Measurements from ENCODE around the gene TNRC6C. TPM values are rescaled to one million over a fixed set of nuclear protein-coding genes. Genes with fewer than 3 reads are reported as not detected.

Gene TNRC6C
- total RNA-seq, 1 donor from 2014 or later = 25.8 TPM

DNA sequence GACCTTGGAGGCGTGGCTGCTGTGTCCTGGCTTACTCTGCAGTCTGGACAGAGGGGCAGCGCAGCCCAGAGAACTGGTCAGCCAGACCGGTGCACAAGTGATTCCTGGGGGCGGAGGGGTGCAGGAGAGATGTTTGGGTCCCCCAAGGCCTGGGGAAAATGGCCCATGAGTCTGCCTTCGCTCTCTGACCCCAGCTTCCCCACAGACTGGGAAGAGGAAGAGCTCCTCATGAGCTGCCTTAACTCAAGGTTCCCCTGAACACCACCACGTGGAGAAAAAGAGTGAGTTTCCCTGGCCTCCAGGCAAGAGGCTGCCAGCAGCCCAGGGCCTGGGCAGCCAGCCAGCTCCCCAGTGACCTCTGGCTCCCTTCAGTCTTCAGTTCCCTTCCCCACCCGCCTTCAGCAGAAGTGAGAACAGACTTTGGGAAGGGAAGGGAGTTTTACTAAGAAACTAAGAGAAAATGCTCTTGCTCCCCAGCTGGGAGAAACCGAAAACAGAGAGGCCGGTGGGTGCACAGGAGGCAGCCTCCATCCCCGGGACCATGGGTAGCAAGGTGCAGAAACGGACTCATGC is 185.7 kb downstream of the TNRC6C start:
- H3K4me1 ChIP-seq = peaks cover 3 to 8% of the 10 kb centered on the region in 2 donors
- H3K27ac ChIP-seq = peak overlapping the region in 1 of 2 donors; percentile 18
- no peak overlapping the region for H3K4me3 ChIP-seq
- intact Hi-C loops (cut with DNase I) = no loop called here
- no peaks in the 10 kb centered on the region for H3K27me3 ChIP-seq
- TF ChIP-seq, protein P1, sequence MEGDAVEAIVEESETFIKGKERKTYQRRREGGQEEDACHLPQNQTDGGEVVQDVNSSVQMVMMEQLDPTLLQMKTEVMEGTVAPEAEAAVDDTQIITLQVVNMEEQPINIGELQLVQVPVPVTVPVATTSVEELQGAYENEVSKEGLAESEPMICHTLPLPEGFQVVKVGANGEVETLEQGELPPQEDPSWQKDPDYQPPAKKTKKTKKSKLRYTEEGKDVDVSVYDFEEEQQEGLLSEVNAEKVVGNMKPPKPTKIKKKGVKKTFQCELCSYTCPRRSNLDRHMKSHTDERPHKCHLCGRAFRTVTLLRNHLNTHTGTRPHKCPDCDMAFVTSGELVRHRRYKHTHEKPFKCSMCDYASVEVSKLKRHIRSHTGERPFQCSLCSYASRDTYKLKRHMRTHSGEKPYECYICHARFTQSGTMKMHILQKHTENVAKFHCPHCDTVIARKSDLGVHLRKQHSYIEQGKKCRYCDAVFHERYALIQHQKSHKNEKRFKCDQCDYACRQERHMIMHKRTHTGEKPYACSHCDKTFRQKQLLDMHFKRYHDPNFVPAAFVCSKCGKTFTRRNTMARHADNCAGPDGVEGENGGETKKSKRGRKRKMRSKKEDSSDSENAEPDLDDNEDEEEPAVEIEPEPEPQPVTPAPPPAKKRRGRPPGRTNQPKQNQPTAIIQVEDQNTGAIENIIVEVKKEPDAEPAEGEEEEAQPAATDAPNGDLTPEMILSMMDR (IDR thresholded peaks at IDR 0.05) = no peak
- no peaks in the 10 kb centered on the region for H3K9me3 ChIP-seq
- peak; percentile 40 to 84 for DNase-seq (ENCODE audit: low spot score in 2 of 2)
- no peaks in the 10 kb centered on the region for H3K36me3 ChIP-seq

DNA sequence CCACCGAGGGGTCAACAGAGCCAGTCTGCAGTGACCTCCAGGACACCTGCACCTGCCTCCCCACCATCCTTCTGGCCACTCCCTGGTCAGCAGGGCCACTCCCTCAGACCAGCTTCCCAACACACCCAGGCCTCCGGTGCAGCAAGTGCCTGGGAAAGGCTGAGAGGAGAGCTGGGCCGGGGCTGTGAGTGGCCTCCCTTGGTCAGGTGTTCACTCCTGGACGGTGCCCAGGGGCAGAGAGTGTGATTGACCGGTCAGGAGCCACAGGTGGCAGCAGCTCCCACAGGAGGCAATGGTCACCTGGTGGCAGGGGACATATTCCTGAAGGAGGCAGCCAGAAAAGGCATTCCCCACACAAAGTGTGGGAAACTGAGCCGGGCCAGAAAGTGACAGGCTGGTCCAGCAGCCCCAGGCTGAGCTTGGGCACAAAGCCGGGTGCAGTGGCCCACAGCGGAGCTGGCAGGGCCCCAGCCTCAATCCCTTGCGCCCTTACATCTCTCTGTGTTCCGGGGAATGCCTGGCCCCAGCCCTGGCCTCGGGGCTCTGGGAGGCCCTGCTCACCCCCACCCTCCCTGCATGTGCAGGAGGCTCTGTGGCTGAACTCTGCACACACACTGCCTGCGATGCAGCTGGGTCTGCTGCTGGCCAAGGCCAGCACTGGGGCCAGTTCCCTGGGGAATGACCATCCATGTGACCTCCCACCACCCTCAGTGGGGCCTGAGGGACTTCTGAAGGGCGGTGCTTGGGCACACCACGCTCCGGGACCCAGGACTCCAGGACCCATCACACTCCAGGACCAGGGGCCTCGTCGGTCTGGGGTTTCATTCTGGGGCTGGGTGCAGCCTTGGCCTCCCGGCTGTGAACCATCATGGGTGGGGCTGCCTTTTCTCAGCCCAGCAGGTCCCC is 186.5 kb downstream of the TNRC6C start:
- TF ChIP-seq, protein P1 (IDR thresholded peaks at IDR 0.05) = no peak
- Histone ChIP-seq H3K36me3 (no peaks in the 10 kb centered on the region), H3K4me1 (peaks cover 3 to 8% of the 10 kb centered on the region in 2 donors), H3K27ac (peak overlapping the region in 1 of 2 donors; percentile 18), H3K4me3 (no peak overlapping the region), H3K9me3 (no peaks in the 10 kb centered on the region), H3K27me3 (no peaks in the 10 kb centered on the region)
- intact Hi-C loops (cut with DNase I) = no loop called here
- no peak for DNase-seq (ENCODE audit: low spot score in 2 of 2)

DNA sequence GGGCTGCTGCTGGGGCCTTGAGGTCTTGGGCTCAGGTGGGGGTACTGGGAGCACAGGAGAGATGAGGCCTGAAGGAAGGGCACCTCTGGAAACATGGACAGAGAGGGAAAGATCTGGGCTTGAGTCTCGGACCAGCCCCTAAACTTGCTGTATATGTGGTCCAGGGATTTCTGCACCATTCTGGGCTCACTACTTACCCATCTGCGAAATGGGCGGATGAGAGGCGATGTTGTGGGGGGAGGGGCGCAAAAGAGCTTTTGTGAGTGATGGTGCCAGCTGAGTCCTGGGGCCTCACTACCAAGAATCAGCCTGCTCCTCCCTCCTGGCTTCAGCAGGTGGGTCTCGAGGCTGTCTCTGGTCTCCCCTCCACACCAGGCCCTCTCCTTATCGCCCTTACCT is 188.0 kb downstream of the TNRC6C start:
- intact Hi-C loops (cut with DNase I) = no loop called here
- Histone ChIP-seq H3K9me3 (no peaks in the 10 kb centered on the region), H3K36me3 (no peaks in the 10 kb centered on the region), H3K27me3 (no peaks in the 10 kb centered on the region), H3K4me1 (peaks cover 3 to 8% of the 10 kb centered on the region in 2 donors), H3K27ac (no peak overlapping the region), H3K4me3 (no peak overlapping the region)
- DNase-seq (ENCODE audit: low spot score in 2 of 2) = no peak
- TF ChIP-seq, protein P1 (IDR thresholded peaks at IDR 0.05) = no peak

DNA sequence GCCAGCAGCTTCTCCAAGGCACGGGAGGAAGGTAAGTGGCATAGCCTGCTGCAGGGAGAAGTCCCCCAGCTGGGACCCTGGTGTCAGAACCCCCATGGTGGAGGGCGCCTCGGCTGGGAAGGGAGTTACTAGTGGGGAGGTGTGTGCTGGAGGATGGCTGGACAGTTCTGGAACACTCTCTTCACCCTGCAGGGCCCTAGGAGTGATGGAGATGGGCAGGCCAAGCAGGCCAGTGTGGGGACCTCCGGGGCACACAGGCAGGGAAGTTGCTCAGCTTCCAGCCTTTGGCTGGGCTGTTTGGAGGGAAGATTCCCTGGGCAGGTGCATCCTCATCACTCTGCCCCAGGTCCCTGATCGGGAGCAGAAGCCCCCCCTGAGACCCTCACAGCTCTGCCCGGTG is 188.4 kb downstream of the TNRC6C start:
- Histone ChIP-seq H3K4me3 (no peak overlapping the region), H3K4me1 (peaks cover 3 to 8% of the 10 kb centered on the region in 2 donors)
- TF ChIP-seq, protein P1 (IDR thresholded peaks at IDR 0.05) = no peak

DNA sequence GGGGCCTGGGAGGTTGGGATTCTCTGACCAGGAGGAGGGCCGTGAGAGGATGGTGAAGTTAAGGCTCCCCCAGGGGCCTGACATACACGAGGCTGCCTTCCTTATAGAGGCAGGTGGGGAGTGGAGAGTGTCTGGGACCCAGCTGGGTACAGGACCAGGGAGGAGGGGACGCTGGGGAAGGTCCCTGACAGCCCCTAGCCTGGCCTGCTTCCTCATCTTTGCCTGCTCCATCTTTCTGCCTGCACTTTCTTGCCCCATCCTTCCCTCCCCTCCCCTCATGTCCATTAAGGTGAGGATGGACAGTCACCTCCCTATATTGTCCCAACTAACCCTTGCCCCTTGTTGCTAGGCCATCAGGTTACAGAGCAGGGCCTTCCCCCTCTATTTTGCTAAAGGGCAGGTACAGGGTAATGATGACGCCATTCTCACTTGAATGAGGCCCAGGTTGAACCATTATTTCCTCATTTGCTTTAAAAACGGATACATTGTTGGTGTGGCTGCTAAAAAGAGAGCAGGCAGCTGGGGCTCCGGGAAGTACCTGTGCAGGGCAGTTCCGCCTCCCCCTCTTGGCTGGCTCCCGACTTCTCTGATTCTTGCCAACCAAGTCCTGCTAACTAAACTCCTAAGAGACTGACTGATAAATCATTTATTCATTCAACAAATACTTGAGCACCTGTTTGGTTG is 189.0 kb downstream of the TNRC6C start:
- intact Hi-C loops (cut with DNase I) = no loop called here
- H3K27ac ChIP-seq = no peak overlapping the region

More for the DNA sequence above, 188.4 kb downstream of the TNRC6C start:
- intact Hi-C loops (cut with DNase I) = no loop called here
- no peaks in the 10 kb centered on the region for H3K27me3 ChIP-seq
- no peaks in the 10 kb centered on the region for H3K36me3 ChIP-seq
- H3K9me3 ChIP-seq = no peaks in the 10 kb centered on the region
- DNase-seq (ENCODE audit: low spot score in 2 of 2) = no peak
- H3K27ac ChIP-seq = no peak overlapping the region

More for the DNA sequence above, 189.0 kb downstream of the TNRC6C start:
- Histone ChIP-seq H3K36me3 (no peaks in the 10 kb centered on the region), H3K4me3 (no peak overlapping the region), H3K9me3 (no peaks in the 10 kb centered on the region), H3K4me1 (peaks cover 3 to 8% of the 10 kb centered on the region in 2 donors), H3K27me3 (no peaks in the 10 kb centered on the region)
- no peak for DNase-seq (ENCODE audit: low spot score in 2 of 2)
- TF ChIP-seq, protein P1 (IDR thresholded peaks at IDR 0.05) = no peak
